HG03280 (cell line): ENCODE results near the gene CYSTM1.

Experiments used
- ATAC-seq: cut with Tn5 transposase; IDR thresholded peaks from one replicate; pipeline ENCODE4 v1.9.1; 2021; ENCODE audit warnings: mild to moderate bottlenecking, moderate library complexity; ENCODE audit not compliant: unreplicated experiment

CYSTM1 gene

DNA sequence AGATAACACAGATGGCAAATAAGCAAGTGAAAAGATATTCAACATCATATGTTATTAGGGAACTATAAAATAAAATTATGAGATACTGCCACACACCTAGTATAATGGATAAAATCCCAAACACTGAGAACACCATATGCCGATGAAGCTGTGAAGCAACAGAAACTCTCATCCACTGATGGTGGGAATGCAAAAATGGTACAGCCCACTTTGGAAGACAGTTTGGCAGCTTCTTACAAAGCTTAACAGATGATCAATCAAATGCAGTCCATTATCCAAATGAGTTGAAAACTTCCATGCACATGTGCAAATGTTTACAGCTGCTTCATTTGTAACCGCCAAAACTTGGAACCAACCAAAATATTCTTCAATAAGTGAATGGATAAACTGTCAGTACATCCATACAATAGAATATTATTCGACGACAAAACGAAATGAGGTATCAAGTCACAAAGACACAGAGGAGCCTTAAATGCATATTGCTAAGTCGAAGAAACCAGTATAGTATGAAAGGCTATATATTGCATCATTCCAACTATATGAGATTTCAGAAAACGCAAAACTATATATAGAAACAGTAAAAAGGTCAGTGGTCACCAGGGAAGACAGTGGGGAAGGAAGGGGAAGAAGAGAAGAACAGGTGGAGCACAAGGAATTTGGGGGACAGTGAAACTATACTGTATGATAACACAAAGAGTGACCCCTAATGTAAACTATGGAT lies 113.0 kb downstream of the CYSTM1 start:
- ATAC-seq, result no peak

DNA sequence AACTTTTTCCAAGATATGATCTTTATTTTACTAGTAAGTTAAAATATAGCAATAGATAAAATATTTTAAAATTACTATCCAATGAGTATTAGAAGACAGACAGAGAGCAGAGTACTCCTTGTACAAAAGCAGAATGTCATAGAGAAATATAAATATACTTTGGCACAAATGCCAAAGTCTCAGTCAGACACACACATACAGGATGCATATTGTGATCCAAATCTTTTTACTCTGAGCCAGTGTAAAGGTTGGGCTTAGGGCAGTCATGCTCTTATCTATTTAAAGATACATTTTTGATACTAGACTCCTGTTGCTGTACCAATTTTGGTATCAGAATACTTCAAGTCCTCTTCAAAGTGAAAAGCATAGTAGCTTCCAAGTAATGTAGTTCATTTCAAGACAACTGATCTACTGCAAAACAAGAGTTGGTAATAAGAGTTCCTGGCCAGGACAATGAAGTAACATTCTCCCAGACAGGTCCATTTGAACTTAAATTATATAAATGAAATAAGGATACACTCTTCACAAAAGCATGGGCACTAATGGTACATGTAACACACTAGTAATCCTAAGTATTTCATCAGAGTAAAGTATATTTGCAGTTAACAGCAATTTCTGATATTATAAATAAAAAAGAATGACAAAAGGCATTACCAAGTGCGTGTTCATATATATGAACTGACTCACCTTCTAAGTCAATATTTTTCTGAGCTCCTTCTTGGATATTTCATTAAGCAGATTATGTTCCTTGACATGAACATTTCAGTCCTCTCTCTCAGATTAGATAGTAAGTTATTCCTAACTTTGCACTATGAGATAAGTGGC lies 117.4 kb downstream of the CYSTM1 start:
- ATAC-seq, result no peak
